GM21717 (cell line): ENCODE measurements around the gene TANC1.

Experiments
- ATAC-seq: cut with Tn5 transposase; IDR thresholded peaks from one replicate; pipeline ENCODE4 v1.9.1; 2021; ENCODE audit warnings: mild to moderate bottlenecking, moderate library complexity; ENCODE audit not compliant: unreplicated experiment

The TANC1 gene

GRCh38 chr2:158960193-158960592 lies 8.2 kb upstream of the TANC1 start:
- no peak for ATAC-seq

DNA sequence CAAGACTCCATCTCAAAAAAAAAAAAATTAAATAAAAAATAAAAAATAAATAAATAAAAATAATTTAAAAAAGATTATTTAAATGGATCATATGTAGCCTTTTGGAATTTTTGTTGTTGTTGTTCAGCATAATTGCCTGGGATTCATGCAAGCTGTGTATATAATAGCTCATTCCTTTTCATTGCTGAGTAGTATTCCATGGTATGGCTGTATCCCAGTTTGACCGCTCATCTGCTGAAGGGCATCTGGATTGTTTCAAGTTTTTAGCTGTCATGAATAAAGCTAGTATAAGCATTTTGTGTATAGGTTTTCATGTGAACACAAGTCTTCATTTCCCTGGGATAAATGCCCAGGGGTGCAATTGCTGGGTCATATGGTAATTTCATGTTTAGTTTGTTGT lies 6.4 kb upstream of the TANC1 start:
- ATAC-seq, result no peak

DNA sequence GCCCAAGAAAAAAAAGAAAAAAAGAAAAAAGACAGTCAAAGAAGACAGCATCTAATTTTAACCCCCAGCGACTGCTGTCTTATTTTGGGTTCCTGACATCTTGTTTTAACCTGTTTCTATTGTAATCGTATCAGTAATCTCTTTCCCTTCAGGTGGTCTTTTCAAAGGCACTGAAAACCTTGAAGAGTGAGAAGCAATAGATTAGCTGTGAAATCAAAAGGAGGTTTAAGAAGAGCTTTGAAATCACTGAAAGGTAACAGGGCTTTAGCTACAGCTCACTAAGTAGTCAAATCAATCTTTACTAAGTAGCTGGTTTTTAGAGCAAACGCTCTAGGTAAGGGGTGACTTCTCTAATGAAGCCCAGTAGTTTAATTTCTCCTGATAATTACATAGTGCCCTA lies 5.4 kb upstream of the TANC1 start:
- no peak for ATAC-seq

DNA sequence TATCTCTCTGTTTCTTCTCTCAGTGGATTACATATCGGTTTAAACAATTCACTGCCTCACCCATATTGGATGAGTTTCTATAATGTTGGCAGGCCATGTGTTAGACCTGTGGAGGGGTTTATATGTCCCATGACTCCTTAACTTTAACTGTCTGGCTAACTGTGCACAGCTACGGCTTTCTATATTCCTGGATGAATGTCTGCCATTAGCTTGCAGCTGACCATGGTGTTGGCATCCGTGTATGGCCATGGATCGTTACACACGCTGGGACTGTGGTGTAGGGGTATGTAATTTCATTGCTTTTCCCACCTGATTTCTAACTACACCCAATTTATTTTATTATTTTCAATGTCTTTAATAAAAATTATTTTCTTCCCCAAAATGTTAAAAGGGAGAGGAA lies 3.3 kb upstream of the TANC1 start:
- ATAC-seq, result no peak

DNA sequence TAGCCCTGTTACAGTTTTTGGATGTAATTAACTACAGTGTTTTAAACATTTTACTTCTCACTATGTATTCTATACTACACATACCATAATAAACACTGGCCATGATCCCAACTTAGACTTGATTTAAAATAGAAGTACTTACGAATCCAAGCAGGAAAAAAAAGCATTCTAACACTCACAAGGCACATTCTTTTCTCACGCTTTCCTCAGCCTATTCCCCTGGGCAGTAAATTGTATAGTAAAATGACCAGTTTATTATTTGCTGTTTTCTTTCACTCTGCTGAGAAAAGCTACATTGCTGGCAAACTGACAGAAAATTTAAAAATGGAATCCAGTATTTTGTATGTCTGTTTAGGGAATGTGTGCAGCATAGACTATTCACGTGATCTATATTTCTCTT lies 2.8 kb upstream of the TANC1 start:
- ATAC-seq, result no peak

DNA sequence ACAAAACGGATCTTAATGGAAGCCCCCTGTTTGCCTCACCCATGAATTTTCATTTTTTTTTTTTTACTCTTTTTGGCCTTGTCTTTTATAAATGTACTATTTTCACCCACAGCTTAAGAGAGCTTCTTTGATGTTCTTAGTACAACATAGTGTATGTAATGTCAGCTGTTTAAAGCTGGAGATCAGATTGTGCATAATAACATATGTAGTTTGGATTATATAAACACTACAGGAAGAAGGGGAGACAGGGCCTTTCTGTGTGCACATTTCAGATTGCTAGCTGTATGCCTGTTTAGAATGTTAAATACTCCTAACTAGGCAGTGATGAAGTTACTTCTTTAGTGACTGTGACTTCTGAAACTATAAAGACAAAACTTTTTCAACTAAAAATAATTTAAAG lies 2.1 kb upstream of the TANC1 start:
- no peak for ATAC-seq

DNA sequence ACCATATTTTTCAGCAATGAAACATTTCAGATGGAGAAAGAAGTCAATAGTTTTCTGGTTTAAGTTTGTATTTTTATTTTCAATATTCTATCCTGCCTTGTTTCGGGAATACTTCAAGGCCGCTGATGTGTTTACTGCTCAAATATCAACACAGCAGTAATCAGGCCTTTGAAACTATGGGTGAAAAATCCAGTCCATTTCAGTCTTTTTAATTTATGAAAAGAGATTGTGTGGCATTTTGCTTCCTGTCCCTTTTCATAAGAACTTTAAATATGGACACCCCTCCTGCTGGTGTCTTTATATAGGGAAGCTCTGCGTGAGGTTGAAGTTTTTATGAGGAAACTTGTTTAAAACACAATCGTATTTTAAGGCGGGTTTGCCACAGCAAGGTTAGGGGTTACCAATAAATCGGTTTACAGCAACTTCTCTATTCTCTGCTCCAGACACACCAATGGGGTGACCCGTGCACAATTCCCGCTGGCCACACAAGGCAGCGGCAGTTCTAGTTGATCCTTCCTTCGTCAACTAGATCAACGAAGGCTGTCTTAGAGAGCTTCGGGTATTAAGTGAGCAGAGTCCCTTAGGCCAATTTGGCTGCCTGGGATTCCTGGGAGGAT lies 1.2 kb upstream of the TANC1 start:
- no peak for ATAC-seq

GRCh38 chr2:158967731-158968395 lies 577 bp upstream of the TANC1 start:
- ATAC-seq, result no peak

GRCh38 chr2:158969162-158969714 lies 798 bp downstream of the TANC1 start:
- ATAC-seq, result peak; percentile 23

- ATAC-seq, result no peak
Observed at GRCh38 chr2:158969715-158970240, 1.3 kb downstream of the TANC1 start.

DNA sequence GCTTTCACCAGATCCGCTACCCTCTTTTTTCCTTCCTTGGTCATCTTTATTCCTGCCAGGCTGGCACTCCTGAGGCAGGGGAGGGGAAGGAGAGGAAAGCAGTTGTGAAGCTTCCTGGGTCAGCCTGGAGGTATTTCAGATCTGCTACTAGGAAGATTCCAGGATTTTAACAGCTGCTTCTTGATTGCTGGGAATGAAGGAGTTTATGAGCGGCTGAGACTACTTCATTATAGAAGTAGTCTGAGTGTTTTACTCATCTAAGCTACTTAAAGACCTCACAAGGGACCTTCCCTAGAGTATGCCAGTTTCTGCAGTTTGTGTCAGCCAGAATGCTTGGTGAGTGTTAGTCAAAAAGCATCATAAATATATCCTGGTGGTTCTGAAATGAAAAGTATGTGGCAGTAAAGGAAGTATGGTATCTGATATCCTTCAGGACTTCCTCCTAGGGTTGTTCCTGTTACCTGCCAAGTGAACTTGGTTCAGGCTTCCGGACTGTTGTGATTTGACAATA lies 1.9 kb downstream of the TANC1 start:
- no peak for ATAC-seq

DNA sequence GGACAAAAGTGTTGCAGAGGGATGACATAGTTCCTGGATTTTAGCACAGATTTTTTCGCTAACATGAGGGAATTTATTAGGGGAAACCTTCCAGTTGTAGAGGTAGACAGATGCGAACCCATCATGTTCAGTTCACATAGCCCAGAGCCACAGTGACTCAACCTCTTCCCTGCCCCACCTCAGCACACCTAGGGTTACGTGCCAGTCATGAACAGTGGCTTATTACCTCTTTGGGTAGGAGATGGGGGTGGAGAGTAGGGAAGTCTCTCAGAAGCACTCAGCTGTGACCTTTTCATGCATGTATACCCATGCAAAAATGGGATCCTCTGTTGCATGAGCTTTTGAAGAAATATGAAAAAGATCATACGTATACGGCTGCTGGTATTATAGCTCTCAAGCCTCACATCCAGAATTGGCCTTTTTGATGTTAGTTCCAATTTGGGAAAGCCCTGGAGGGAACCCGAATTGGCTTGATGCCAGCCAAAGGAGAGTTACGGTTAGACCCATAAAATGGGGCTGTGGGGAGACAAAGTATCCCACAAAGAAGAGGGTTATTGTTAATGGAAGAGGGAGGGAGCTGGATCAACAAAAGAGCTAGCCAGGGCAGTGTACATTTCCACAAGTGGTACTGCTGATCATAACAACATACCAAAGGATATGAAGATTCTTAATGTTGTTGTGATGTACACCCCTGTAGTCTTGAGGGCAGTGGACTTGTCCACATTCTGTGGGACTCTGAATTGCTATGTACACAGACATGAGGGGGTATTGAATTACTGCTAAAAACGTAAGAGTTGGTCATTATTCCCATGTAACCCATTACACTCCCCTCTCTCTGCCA lies 4.9 kb downstream of the TANC1 start:
- ATAC-seq, result no peak

GRCh38 chr2:158975271-158975921 lies 7.0 kb downstream of the TANC1 start:
- ATAC-seq, result no peak

- no peak for ATAC-seq
Observed at GRCh38 chr2:158979772-158980171, 11.3 kb downstream of the TANC1 start.

- no peak for ATAC-seq
Observed at GRCh38 chr2:158984604-158985135, 16.2 kb downstream of the TANC1 start.

DNA sequence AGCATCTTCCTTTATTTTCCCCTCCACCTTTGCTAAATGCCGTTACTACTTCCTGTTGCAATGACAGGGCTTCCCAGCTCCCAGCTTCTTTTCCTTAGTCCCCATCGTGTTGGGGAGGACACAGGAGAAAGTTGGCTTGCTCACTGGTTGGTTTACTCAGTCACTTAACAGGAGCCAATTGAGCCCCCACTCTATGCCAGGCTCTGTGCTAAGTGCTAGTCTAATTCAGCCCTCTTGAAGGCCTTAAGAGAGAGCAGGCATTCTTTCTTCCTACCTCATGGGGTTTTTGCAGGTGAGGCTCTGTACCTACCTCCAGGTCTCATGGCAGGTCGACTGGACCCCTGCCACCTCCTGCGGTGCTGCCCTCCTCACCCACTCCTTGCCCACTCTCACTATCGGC lies 20.1 kb downstream of the TANC1 start:
- ATAC-seq, result no peak

DNA sequence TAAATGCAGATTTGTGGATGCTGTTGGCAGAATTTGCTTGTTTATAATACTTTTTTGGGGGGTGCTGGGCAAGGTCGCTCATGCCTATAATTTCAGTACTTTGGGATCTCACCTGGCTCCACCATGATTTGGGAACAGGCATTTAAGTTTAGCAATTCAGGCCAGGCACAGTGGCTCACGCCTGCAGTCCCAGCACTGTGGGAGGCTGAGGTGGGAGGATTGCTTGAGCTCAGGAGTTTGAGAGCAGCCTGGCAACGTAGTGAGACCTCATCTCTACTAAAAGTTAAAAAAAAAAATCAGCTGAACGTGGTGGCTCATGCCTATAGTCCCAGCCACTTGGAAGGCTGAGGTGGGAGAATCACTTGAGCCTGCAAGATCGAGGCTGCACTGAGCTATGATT lies 20.7 kb downstream of the TANC1 start:
- ATAC-seq, result no peak

GRCh38 chr2:158990397-158991214 lies 22.2 kb downstream of the TANC1 start:
- no peak for ATAC-seq

DNA sequence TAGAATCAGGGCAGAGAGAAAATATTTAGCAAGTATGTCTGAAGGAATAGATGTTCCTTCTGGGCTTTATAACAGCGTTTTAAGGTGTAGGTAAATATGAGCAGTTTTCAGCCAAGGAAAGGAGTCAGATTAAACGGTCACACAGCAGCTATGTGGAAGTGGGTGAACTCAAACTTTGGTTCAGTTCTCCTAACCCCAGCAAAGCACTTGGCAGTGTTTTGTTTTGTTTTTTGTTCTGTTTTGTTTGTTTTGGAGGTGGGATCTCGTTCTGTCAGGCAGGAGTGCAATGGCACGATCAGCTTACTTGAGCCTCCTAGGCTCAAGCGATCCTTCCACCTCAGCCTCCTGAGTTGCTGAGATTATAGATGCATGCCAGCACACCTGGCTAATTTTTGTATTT lies 24.6 kb downstream of the TANC1 start:
- ATAC-seq, result no peak
